A549 (cell line): ENCODE results near the gene G6PC1. TPM values are rescaled to one million over a fixed set of nuclear protein-coding genes. Genes with fewer than 3 reads are reported as not detected.
A peak's percentile ranks its signal among the peaks of the same experiment; 100 is the strongest.

ENCODE experiments used
- ATAC-seq, 2 experiments: fragments of 200-7000 bp in 1 of 2; fragments of >200 bp in 1 of 2; cut with Nextera tagmentation in 1 of 2; cut with Tn5 transposase in 1 of 2; 3 replicates each; pipeline versions ENCODE4 v1.8.0 to v1.9.1; 2018 to 2020; ENCODE audit warnings: mild to moderate bottlenecking in 1 of 2, moderate library complexity in 1 of 2
- CTCF ChIA-PET: fragments of 300-600 bp; sonication (Branson Sonifier 250); formaldehyde crosslinking; extraction: SDS; loops from one replicate; lab custom pipeline; 2021; ENCODE audit warnings: antibody characterized with exemption, inconsistent platforms; lab: Yijun Ruan, JAX
- POLR2A ChIA-PET: fragments of 350-600 bp; formaldehyde crosslinking; extraction: SDS; loops from one replicate; lab custom pipeline; 2021; ENCODE audit warnings: antibody characterized with exemption, inconsistent platforms; lab: Yijun Ruan, JAX
- DNase-seq, 2 experiments: peaks; one replicate each; pipeline versions ENCODE4 v3.0.0 to v3.0.0-alpha.2; 2011 to 2016; ENCODE audit warnings: low read depth in 1 of 2, low spot score in 1 of 2
- FAIRE-seq: peaks from 2 replicates; lab custom pipeline; 2011; peaks lifted over from hg19 to GRCh38; lab: Jason Lieb, UNC
- H3K27ac ChIP-seq, 2 experiments: fragments of >200 bp; sonication (Bioruptor Twin); formaldehyde crosslinking; 3 replicates each; pipeline ENCODE4 v1.5.1; 2016 to 2017
- H3K4me1 ChIP-seq: fragments of >200 bp; sonication (Bioruptor Twin); formaldehyde crosslinking; 3 replicates; pipeline ENCODE4 v1.6.1; 2016
- H3K4me2 ChIP-seq: fragments of >200 bp; sonication (Bioruptor Twin); formaldehyde crosslinking; 3 replicates; pipeline ENCODE4 v1.6.1; 2016
- H3K4me3 ChIP-seq: fragments of >200 bp; sonication (Bioruptor Twin); formaldehyde crosslinking; 3 replicates; pipeline ENCODE4 v1.5.1; 2016
- H3K9me3 ChIP-seq: fragments of >200 bp; sonication (Bioruptor Twin); formaldehyde crosslinking; 3 replicates; pipeline ENCODE4 v1.6.1; 2016
- CHD4 ChIP-seq: fragments of 200-600 bp; sonication (generic); IDR thresholded peaks from 2 replicates; pipeline ENCODE4 v1.6.1; 2016; ENCODE audit warnings: antibody characterized with exemption, mild to moderate bottlenecking, borderline replicate concordance
- EHF ChIP-seq: fragments of 250-450 bp; sonication (Bioruptor Pico); IDR thresholded peaks from 2 replicates; pipeline ENCODE4 v1.5.0; 2020; ENCODE audit warnings: mild to moderate bottlenecking
- ESRRA ChIP-seq: fragments of 150-350 bp; IDR thresholded peaks from 2 replicates; pipeline ENCODE4 v1.6.1; 2014; ENCODE audit warnings: mild to moderate bottlenecking, low read length, borderline replicate concordance
- FOSB ChIP-seq: fragments of 250-450 bp; sonication (Bioruptor Pico); IDR thresholded peaks from 2 replicates; pipeline ENCODE4 v1.5.0; 2020; ENCODE audit warnings: mild to moderate bottlenecking, moderate library complexity
- FOSL2 ChIP-seq, 2 experiments: fragments of 450-650 bp in 1 of 2; fragments of >200 bp in 1 of 2; sonication (Bioruptor Twin) in 1 of 2; formaldehyde crosslinking; IDR thresholded peaks; 2 replicates each; pipeline versions ENCODE4 v1.5.0 to v1.6.1; 2016 to 2020; ENCODE audit warnings: mild to moderate bottlenecking in 1 of 2, moderate library complexity in 1 of 2
- FOXS1 ChIP-seq: fragments of 250-450 bp; sonication (Bioruptor Pico); IDR thresholded peaks from 2 replicates; pipeline ENCODE4 v1.5.0; 2020; ENCODE audit warnings: mild to moderate bottlenecking, moderate library complexity
- GATA3 ChIP-seq: IDR thresholded peaks from 2 replicates; pipeline ENCODE4 v1.6.1; 2012; ENCODE audit warnings: borderline replicate concordance
- HOXA7 ChIP-seq: fragments of 250-450 bp; sonication (Bioruptor Pico); IDR thresholded peaks from 2 replicates; pipeline ENCODE4 v1.5.0; 2020; ENCODE audit warnings: mild to moderate bottlenecking, moderate library complexity
- KDM1A ChIP-seq: fragments of 200-600 bp; sonication (generic); IDR thresholded peaks from 2 replicates; pipeline ENCODE4 v1.6.1; 2016; ENCODE audit warnings: low read depth, mild to moderate bottlenecking
- KDM5A ChIP-seq: fragments of 200-600 bp; sonication (generic); IDR thresholded peaks from 2 replicates; pipeline ENCODE4 v1.6.1; 2016; ENCODE audit warnings: antibody characterized with exemption, mild to moderate bottlenecking
- MAFK ChIP-seq: fragments of 450-650 bp; IDR thresholded peaks from 2 replicates; pipeline ENCODE4 v1.6.1; 2014; ENCODE audit not compliant: partially characterized antibody
- MYC ChIP-seq: IDR thresholded peaks from 2 replicates; pipeline ENCODE4 v1.6.1; 2012; ENCODE audit warnings: mild to moderate bottlenecking, inconsistent platforms, low read length, improper control_type of control experiment, borderline replicate concordance
- NFE2L2 ChIP-seq: fragments of 150-350 bp; conservative IDR thresholded peaks from 2 replicates; pipeline ENCODE4 v1.6.1; 2014; ENCODE audit warnings: low read length
- RAD21 ChIP-seq, 2 experiments: fragments of >200 bp in 1 of 2; sonication (Bioruptor Twin) in 1 of 2; formaldehyde crosslinking in 1 of 2; IDR thresholded peaks in 1 of 2; conservative IDR thresholded peaks in 1 of 2; 2 replicates in 1 of 2; 3 replicates in 1 of 2; pipeline ENCODE4 v1.6.1; 2012 to 2018; ENCODE audit warnings: inconsistent platforms in 1 of 2
- RFX5 ChIP-seq: fragments of 450-650 bp; IDR thresholded peaks from 2 replicates; pipeline ENCODE4 v1.7.1; 2014; ENCODE audit warnings: antibody characterized with exemption, mild to moderate bottlenecking, moderate library complexity
- RNF2 ChIP-seq: fragments of 200-600 bp; sonication (generic); IDR thresholded peaks from 2 replicates; pipeline ENCODE4 v1.6.1; 2016; ENCODE audit warnings: low read depth, mild to moderate bottlenecking, antibody characterized with exemption, moderate library complexity, borderline replicate concordance
- SMC3 ChIP-seq: fragments of >200 bp; sonication (Bioruptor Twin); formaldehyde crosslinking; IDR thresholded peaks from 3 replicates; pipeline ENCODE4 v1.6.1; 2018; ENCODE audit warnings: inconsistent platforms
- TFCP2L1 ChIP-seq: fragments of 250-450 bp; sonication (Bioruptor Pico); IDR thresholded peaks from 2 replicates; pipeline ENCODE4 v1.5.0; 2021; ENCODE audit warnings: mild to moderate bottlenecking
- TP53 ChIP-seq: fragments of 250-450 bp; sonication (Bioruptor Pico); IDR thresholded peaks from 2 replicates; pipeline ENCODE4 v1.5.0; 2021; ENCODE audit warnings: mild to moderate bottlenecking, moderate library complexity
- ZNF302 ChIP-seq: fragments of 250-450 bp; sonication (Bioruptor Pico); IDR thresholded peaks from 2 replicates; pipeline ENCODE4 v1.9.0; 2021; ENCODE audit warnings: inconsistent platforms, mild to moderate bottlenecking, moderate library complexity
- WGBS: methylation state at CpG from one replicate; pipeline ENCODE4 v1.1.6; 2017; ENCODE audit errors: missing lambda C conversion rate; 5-methylcytosine and 5-hydroxymethylcytosine counted together
- polyA plus RNA-seq, 4 experiments: library from polyadenylated mRNA; depleted of rRNA in 3 of 4; stranded (reverse); fragments of >200 nt; fragmentation: RNase III in 1 of 4; extraction: RNeasy Plus Mini Kit Qiagen cat#74134 plus additional on column Dnase treatment in 1 of 4; gene quantifications; 2 replicates in 3 of 4; 3 replicates in 1 of 4; pipeline ENCODE4 v1.2.3, GENCODE V29; 2011 to 2017
- TF ChIP-seq, protein P1 (sequence below): IDR thresholded peaks from 2 replicates; pipeline ENCODE4 v1.6.1; 2012
- TF ChIP-seq, protein P2 (sequence below): fragments of 450-650 bp; IDR thresholded peaks from 2 replicates; pipeline ENCODE4 v1.6.1; 2014; ENCODE audit warnings: antibody characterized with exemption
- TF ChIP-seq, protein P3 (sequence below): fragments of 250-450 bp; sonication (Bioruptor Pico); IDR thresholded peaks from 2 replicates; pipeline ENCODE4 v1.5.0; 2021; ENCODE audit warnings: mild to moderate bottlenecking, moderate library complexity, borderline replicate concordance
- TF ChIP-seq, protein P4 (sequence below): fragments of >200 bp; sonication (Bioruptor Twin); formaldehyde crosslinking; IDR thresholded peaks from 2 replicates; pipeline ENCODE4 v1.6.1; 2016
- TF ChIP-seq, protein P5 (sequence below): fragments of 250-450 bp; sonication (Bioruptor Pico); IDR thresholded peaks from 2 replicates; pipeline ENCODE4 v1.5.0; 2020; ENCODE audit warnings: low read depth, mild to moderate bottlenecking, moderate library complexity
- TF ChIP-seq, protein P6 (sequence below): fragments of >200 bp; sonication (Bioruptor Twin); formaldehyde crosslinking; IDR thresholded peaks from 3 replicates; pipeline ENCODE4 v1.5.1; 2016

The G6PC1 gene
- polyA plus RNA-seq, 2 of the 4 experiments (the other 2 are of a cell fraction) = not detected

DNA sequence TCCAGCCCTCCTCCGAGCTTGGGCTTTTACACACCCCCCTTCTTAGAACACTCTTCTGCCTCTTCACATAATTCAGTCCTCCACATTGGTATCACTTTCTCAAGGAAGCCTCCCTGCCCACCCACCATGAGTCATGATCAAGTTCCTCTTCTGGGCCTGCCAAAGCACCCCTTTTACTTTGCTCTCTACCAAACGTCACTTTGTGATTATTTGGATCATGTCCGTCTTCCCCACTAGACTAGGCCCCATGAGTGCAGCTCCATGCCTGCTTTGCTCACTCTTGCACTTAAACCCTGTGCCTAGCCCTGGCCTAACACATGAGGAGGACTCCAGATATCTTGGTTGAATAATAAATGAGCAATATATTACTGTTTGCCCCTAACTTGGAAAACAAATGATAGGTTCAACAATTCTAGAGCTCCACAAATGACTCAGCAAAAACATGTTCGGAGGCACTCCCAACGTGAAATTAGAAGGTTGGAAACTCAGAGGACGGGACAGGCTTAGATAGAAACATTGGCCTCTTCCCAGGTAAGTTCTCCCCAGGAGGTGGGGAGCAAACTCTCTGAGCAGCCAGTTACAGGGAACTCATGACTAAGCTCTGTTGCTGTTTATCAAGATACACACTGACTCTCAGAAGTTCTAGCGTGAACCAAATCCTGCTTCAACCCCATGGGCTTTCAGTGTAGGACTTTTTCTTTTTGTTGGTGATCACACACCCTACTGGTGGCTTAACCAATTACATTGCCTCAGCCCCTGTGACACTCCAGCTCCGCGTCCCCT, 28.3 kb downstream of the G6PC1 start:
- no peaks in the 10 kb centered on the region for H3K9me3 ChIP-seq
- TF ChIP-seq GATA3 (no peak), TP53 (CRISPR knock-in tag) (peak; percentile 77; the same call in 1 of the 2 replicates), FOSB (peak; percentile 85; the same call in 1 of the 2 replicates), CHD4 (no peak), KDM5A (no peak), KDM1A (no peak), RAD21 (conservative IDR thresholded peaks at IDR 0.05 in 1 of 2, IDR thresholded peaks at IDR 0.05 in 1 of 2) (peak; percentile 82 to 84), HOXA7 (peak; percentile 75; the same call in 1 of the 2 replicates), MAFK (peak; percentile 99), ESRRA (no peak), ZNF302 (CRISPR knock-in tag) (peak; percentile 70; the same call in 1 of the 2 replicates), SMC3 (peak; percentile 78), FOXS1 (CRISPR knock-in tag) (no peak), MYC (no peak), EHF (CRISPR knock-in tag) (peak; percentile 77; the same call in 1 of the 2 replicates), NFE2L2 (peak; percentile 98), FOSL2 (IDR thresholded peaks at IDR 0.05) (no peak), FOSL2 (CRISPR knock-in tag; IDR thresholded peaks at IDR 0.05) (peak; percentile 51; the same call in 1 of the 2 replicates), RNF2 (no peak), TFCP2L1 (CRISPR knock-in tag) (no peak), RFX5 (no peak)
- TF ChIP-seq, protein P1, sequence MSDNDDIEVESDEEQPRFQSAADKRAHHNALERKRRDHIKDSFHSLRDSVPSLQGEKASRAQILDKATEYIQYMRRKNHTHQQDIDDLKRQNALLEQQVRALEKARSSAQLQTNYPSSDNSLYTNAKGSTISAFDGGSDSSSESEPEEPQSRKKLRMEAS = peak; percentile 53; the same call in 1 of the 2 replicates
- TF ChIP-seq, protein P2, sequence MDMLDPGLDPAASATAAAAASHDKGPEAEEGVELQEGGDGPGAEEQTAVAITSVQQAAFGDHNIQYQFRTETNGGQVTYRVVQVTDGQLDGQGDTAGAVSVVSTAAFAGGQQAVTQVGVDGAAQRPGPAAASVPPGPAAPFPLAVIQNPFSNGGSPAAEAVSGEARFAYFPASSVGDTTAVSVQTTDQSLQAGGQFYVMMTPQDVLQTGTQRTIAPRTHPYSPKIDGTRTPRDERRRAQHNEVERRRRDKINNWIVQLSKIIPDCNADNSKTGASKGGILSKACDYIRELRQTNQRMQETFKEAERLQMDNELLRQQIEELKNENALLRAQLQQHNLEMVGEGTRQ = no peak
- TF ChIP-seq, protein P3, sequence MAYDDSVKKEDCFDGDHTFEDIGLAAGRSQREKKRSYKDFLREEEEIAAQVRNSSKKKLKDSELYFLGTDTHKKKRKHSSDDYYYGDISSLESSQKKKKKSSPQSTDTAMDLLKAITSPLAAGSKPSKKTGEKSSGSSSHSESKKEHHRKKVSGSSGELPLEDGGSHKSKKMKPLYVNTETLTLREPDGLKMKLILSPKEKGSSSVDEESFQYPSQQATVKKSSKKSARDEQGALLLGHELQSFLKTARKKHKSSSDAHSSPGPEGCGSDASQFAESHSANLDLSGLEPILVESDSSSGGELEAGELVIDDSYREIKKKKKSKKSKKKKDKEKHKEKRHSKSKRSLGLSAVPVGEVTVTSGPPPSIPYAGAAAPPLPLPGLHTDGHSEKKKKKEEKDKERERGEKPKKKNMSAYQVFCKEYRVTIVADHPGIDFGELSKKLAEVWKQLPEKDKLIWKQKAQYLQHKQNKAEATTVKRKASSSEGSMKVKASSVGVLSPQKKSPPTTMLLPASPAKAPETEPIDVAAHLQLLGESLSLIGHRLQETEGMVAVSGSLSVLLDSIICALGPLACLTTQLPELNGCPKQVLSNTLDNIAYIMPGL (CRISPR knock-in tag) = no peak
- TF ChIP-seq, protein P4, sequence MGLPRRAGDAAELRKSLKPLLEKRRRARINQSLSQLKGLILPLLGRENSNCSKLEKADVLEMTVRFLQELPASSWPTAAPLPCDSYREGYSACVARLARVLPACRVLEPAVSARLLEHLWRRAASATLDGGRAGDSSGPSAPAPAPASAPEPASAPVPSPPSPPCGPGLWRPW = no peak
- TF ChIP-seq, protein P5, sequence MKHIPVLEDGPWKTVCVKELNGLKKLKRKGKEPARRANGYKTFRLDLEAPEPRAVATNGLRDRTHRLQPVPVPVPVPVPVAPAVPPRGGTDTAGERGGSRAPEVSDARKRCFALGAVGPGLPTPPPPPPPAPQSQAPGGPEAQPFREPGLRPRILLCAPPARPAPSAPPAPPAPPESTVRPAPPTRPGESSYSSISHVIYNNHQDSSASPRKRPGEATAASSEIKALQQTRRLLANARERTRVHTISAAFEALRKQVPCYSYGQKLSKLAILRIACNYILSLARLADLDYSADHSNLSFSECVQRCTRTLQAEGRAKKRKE (CRISPR knock-in tag) = peak; percentile 65
- TF ChIP-seq, protein P6, sequence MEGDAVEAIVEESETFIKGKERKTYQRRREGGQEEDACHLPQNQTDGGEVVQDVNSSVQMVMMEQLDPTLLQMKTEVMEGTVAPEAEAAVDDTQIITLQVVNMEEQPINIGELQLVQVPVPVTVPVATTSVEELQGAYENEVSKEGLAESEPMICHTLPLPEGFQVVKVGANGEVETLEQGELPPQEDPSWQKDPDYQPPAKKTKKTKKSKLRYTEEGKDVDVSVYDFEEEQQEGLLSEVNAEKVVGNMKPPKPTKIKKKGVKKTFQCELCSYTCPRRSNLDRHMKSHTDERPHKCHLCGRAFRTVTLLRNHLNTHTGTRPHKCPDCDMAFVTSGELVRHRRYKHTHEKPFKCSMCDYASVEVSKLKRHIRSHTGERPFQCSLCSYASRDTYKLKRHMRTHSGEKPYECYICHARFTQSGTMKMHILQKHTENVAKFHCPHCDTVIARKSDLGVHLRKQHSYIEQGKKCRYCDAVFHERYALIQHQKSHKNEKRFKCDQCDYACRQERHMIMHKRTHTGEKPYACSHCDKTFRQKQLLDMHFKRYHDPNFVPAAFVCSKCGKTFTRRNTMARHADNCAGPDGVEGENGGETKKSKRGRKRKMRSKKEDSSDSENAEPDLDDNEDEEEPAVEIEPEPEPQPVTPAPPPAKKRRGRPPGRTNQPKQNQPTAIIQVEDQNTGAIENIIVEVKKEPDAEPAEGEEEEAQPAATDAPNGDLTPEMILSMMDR = peak; percentile 74
- WGBS = 44% methylated on average over 9 of the region's 9 CpGs
- FAIRE-seq (peak; percentile 28), ATAC-seq (peak; percentile 96 to 97), DNase-seq (peak; percentile 93 to 95)
- H3K4me1 ChIP-seq = peaks cover 9% of the 10 kb centered on the region
- POLR2A ChIA-PET = interaction anchor here (0.7 to 2.0 kb wide), 8 partner anchors 69 to 179 kb away, joined by 3 to 12 read pairs (median 5); partner anchors contain the start of genes AOC2, BECN1, RPL27 and VPS25
- CTCF ChIA-PET = interaction anchor here (0.6 to 17.6 kb wide), 47 partner anchors 10 to 353 kb away, joined by 3 to 372 read pairs (median 5); partner anchors contain the start of genes AARSD1, AOC2, AOC3 and BECN1
- H3K4me2 ChIP-seq = peak overlapping the region; percentile 45
- H3K27ac ChIP-seq = peak overlapping the region; percentile 75 to 84
- H3K4me3 ChIP-seq = no peak overlapping the region
